Stimulated activated memory B cell treated with anti-CD40 and anti-IgM and Interleukin-4, amounts not matched to agents 10 μg/mL and 1 μg/mL and 100 μg/mL, for 72 hours (primary cell): ENCODE results near the gene GNG13.

Source experiments
- ATAC-seq: fragments of 150-1000 bp; cut with Tn5 transposase; 2 replicates; pipeline ENCODE4 v1.10.0; 2021
- H3K27ac Mint-ChIP-seq: one replicate; pipeline ENCODE4 v1.8.0; 2022; ENCODE audit warnings: mild to moderate bottlenecking, mixed read lengths
- H3K27me3 Mint-ChIP-seq: one replicate; pipeline ENCODE4 v1.8.0; 2022; ENCODE audit warnings: mixed read lengths
- H3K36me3 Mint-ChIP-seq: one replicate; pipeline ENCODE4 v1.8.0; 2022; ENCODE audit warnings: mixed read lengths
- H3K4me1 Mint-ChIP-seq: one replicate; pipeline ENCODE4 v1.8.0; 2022; ENCODE audit warnings: mixed read lengths
- H3K4me3 Mint-ChIP-seq: one replicate; pipeline ENCODE4 v1.8.0; 2022; ENCODE audit warnings: mild to moderate bottlenecking, moderate library complexity, mixed read lengths
- H3K9me3 Mint-ChIP-seq: one replicate; pipeline ENCODE4 v1.8.0; 2022; ENCODE audit warnings: mixed read lengths

GNG13 gene

DNA sequence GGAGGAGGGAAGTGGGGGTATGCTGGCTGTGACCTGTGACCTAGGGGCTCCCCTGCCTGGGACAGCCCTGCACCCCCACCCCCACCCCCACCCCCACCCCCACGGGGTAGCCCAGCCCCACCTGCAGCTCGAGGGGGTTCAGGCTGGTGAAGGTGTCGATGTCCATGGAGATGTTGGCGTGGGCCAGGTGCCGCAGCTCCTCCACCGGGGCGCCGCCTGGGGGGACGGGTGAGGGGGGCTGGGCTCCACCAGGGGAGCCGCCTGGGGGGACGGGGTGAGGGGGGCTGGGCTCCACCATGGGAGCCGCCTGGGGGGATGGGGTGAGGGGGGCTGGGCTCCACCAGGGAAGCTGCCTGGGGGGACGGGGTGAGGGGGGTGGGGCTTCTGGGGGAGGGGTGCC, 30.1 kb downstream of the GNG13 start:
- peaks cover 15% of the 10 kb centered on the region for H3K27me3 Mint-ChIP-seq
- H3K4me1 Mint-ChIP-seq: no peaks in the 10 kb centered on the region
- no peak overlapping the region for H3K27ac Mint-ChIP-seq
- H3K4me3 Mint-ChIP-seq: no peak overlapping the region
- H3K36me3 Mint-ChIP-seq: no peaks in the 10 kb centered on the region
- ATAC-seq: peak; percentile 11
- no peaks in the 10 kb centered on the region for H3K9me3 Mint-ChIP-seq

DNA sequence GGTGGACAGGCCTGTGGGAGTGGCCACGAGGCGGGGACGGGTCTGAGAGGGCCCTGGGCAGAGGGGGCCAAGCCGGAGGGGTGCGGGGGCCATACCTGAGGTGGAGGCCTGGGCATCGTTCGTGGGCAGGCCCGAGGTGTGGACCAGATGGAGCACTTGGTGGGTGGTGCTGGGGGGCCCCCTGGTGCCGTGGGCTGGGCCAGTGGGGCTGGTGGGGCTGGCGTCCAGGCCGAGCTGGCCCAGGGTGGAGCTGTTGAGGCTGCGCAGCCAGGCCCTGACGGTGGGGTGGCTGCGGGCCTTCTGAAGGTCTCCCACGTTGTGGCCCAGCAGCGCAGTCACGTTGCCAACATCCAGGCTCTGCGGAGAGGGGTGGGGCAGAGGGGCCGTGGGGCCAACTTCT, 30.6 kb downstream of the GNG13 start:
- H3K9me3 Mint-ChIP-seq: no peaks in the 10 kb centered on the region
- H3K36me3 Mint-ChIP-seq: no peaks in the 10 kb centered on the region
- H3K4me3 Mint-ChIP-seq: no peak overlapping the region
- H3K27ac Mint-ChIP-seq: no peak overlapping the region
- H3K4me1 Mint-ChIP-seq: no peaks in the 10 kb centered on the region
- ATAC-seq: no peak
- H3K27me3 Mint-ChIP-seq: peaks cover 15% of the 10 kb centered on the region

DNA sequence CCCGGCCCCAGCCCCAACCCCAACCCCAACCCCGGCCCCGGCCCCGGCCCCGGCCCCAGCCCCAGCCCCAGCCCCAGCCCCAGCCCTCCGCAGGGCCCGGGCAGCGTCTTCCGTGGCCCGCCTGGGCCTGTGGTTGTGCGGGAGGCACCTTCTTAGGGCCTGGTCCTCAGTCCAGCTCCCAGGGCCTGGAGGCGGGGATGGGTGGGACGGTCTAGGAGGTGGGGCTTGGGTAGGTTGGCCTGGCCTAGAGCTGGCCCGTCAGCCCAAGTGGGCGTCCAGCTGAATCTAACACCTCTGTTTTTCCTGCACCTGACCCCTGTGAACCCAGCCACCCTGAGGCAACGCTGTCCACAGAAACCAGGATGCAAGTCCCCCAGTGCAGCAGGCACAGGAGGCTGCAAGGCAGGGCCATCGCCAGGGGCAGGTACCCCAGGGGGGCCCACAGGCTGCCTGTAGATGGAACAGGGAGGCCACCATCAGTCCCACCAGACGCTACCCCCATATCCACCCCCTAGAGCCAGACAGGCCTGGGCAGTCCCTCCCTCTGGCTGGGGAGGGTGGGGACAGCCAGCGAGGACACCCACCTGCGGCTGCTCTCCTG, 31.2 kb downstream of the GNG13 start:
- Mint-ChIP-seq H3K9me3 (no peaks in the 10 kb centered on the region), H3K4me1 (no peaks in the 10 kb centered on the region), H3K36me3 (no peaks in the 10 kb centered on the region), H3K27ac (no peak overlapping the region), H3K27me3 (peaks cover 15% of the 10 kb centered on the region), H3K4me3 (no peak overlapping the region)
- ATAC-seq: no peak

DNA sequence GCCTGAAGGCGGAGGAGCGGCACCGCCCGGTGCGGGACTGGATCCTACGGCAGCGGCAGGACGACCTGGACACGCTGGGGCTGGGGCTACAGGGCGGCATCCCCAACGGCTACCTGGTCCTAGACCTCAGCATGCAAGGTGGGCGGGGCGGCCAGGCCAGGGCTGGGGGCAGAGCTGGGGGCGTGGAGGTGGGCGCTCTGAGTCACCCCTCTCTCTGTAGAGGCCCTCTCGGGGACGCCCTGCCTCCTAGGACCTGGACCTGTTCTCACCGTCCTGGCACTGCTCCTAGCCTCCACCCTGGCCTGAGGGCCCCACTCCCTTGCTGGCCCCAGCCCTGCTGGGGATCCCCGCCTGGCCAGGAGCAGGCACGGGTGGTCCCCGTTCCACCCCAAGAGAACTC, 32.1 kb downstream of the GNG13 start:
- Mint-ChIP-seq H3K27me3 (peaks cover 24% of the 10 kb centered on the region), H3K36me3 (no peaks in the 10 kb centered on the region), H3K4me1 (no peaks in the 10 kb centered on the region), H3K9me3 (no peaks in the 10 kb centered on the region), H3K4me3 (no peak overlapping the region), H3K27ac (no peak overlapping the region)
- no peak for ATAC-seq

DNA sequence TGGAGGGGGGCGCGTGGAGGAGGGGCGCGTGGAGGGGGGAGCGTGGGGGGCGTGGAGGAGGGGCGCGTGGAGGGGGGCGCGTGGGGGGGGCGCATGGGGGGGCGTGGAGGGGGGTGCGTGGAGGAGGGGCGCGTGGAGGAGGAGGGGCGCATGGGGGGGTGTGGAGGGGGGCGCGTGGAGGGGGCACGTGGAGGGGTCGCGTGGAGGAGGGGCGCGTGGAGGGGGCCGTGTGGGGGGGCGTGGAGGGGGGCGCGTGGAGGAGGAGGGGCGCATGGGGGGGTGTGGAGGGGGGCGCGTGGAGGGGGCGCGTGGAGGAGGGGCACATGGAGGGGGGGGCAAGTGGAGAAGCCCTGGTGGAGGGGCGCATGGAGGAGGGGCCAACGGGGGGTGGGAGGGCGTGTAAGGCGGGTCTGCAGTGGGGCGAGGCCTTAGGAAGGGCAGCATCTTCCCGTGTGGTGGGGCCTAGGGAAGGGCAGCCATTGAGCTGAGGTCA, 32.7 kb downstream of the GNG13 start:
- Mint-ChIP-seq H3K27me3 (peaks cover 30% of the 10 kb centered on the region), H3K4me3 (no peak overlapping the region), H3K9me3 (no peaks in the 10 kb centered on the region), H3K4me1 (no peaks in the 10 kb centered on the region), H3K27ac (no peak overlapping the region), H3K36me3 (no peaks in the 10 kb centered on the region)
- peak; percentile 56 for ATAC-seq

DNA sequence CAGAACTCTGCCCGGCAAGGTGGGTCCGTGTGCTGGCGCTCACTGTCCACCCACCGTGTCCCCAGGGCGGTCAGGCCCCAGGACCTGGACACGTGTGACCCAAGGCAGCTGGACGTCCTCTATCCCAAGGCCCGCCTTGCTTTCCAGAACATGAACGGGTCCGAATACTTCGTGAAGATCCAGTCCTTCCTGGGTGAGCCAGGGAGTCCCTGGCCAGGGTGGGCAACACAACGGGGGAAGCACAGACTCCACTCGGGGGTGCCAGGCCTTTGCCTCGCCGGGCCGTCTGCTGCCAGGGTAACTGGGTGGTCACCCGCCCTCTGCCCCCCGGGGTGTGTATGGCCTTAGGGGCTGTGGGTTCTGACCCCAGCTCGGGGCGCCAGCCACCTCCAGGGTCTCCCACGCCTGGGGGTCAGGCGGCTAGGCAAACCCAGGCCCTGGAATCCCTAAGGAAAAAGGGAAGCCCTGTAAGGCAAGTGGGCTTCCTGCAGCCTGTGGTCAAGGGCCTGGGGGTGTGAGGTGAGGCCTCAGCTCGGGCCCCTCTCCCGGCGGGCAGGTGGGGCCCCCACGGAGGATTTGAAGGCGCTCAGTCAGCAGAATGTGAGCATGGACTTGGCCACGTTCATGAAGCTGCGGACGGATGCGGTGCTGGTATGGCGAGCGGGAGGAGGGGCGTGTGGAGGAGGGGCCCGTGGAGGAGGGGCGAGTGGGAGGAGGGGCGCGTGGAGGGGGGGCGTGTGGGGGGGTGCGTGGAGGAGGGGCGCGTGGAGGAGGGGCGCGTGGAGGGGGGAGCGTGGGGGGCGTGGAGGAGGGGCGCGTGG, 33.5 kb downstream of the GNG13 start:
- no peaks in the 10 kb centered on the region for H3K9me3 Mint-ChIP-seq
- H3K4me1 Mint-ChIP-seq: no peaks in the 10 kb centered on the region
- H3K36me3 Mint-ChIP-seq: no peaks in the 10 kb centered on the region
- ATAC-seq: no peak
- H3K27ac Mint-ChIP-seq: no peak overlapping the region
- H3K4me3 Mint-ChIP-seq: no peak overlapping the region
- H3K27me3 Mint-ChIP-seq: peaks cover 38% of the 10 kb centered on the region

DNA sequence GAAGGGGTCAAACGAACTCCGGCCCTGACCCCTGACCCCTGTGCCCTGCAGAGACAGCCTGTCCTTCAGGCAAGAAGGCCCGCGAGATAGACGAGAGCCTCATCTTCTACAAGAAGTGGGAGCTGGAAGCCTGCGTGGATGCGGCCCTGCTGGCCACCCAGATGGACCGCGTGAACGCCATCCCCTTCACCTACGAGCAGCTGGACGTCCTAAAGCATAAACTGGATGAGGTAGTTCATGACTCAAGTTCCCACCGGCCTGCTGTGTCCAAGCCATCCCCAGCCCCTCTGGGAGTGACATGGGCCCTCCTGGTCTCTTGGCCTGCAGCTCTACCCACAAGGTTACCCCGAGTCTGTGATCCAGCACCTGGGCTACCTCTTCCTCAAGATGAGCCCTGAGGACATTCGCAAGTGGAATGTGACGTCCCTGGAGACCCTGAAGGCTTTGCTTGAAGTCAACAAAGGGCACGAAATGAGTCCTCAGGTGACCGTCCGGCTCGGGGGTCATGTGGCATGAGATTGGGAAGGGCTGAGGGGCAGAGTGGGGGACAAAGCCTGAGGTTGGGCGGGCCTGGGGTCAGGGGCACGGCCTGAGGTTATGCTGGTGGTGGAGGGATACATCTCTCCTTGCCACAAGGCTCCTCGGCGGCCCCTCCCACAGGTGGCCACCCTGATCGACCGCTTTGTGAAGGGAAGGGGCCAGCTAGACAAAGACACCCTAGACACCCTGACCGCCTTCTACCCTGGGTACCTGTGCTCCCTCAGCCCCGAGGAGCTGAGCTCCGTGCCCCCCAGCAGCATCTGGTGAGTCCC, 34.3 kb downstream of the GNG13 start:
- Mint-ChIP-seq H3K4me3 (no peak overlapping the region), H3K27me3 (peaks cover 46% of the 10 kb centered on the region), H3K9me3 (no peaks in the 10 kb centered on the region), H3K36me3 (no peaks in the 10 kb centered on the region), H3K27ac (no peak overlapping the region), H3K4me1 (no peaks in the 10 kb centered on the region)
- ATAC-seq: no peak

DNA sequence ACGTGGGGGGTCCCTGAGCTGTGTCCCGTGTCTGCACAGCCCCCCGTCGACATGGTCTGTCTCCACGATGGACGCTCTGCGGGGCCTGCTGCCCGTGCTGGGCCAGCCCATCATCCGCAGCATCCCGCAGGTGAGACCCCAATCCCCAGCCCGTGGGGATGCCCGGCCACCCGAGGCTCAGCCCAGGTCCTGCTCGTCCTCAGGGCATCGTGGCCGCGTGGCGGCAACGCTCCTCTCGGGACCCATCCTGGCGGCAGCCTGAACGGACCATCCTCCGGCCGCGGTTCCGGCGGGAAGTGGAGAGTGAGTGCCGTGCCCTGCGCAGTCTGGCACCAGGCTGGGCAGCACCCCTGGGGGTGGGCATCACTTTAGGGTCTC, 35.1 kb downstream of the GNG13 start:
- Mint-ChIP-seq H3K4me3 (no peak overlapping the region), H3K27me3 (peaks cover 53% of the 10 kb centered on the region), H3K27ac (no peak overlapping the region), H3K4me1 (no peaks in the 10 kb centered on the region), H3K9me3 (no peaks in the 10 kb centered on the region), H3K36me3 (no peaks in the 10 kb centered on the region)
- no peak for ATAC-seq

DNA sequence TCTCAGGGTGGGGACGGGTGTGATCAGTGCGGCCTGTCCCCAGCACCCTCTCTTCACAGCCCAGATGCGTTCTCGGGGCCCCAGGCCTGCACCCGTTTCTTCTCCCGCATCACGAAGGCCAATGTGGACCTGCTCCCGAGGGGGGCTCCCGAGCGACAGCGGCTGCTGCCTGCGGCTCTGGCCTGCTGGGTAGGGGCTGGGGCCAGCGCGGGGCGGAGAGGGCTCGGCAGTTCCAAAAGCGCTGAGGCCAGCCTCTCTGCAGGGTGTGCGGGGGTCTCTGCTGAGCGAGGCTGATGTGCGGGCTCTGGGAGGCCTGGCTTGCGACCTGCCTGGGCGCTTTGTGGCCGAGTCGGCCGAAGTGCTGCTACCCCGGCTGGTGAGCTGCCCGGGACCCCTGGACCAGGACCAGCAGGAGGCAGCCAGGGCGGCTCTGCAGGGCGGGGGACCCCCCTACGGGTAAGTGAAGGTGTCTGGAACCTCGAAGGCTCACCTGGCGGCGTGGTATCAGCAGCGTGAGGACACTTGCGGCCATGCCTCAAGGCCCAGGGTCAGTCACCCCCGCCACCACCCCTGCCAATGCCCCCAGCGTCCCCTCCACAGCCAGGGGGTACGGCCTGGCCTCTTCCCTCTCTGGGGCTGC, 35.6 kb downstream of the GNG13 start:
- no peak overlapping the region for H3K27ac Mint-ChIP-seq
- H3K36me3 Mint-ChIP-seq: no peaks in the 10 kb centered on the region
- H3K27me3 Mint-ChIP-seq: peaks cover 53% of the 10 kb centered on the region
- no peak for ATAC-seq
- H3K4me3 Mint-ChIP-seq: no peak overlapping the region
- no peaks in the 10 kb centered on the region for H3K4me1 Mint-ChIP-seq
- no peaks in the 10 kb centered on the region for H3K9me3 Mint-ChIP-seq

DNA sequence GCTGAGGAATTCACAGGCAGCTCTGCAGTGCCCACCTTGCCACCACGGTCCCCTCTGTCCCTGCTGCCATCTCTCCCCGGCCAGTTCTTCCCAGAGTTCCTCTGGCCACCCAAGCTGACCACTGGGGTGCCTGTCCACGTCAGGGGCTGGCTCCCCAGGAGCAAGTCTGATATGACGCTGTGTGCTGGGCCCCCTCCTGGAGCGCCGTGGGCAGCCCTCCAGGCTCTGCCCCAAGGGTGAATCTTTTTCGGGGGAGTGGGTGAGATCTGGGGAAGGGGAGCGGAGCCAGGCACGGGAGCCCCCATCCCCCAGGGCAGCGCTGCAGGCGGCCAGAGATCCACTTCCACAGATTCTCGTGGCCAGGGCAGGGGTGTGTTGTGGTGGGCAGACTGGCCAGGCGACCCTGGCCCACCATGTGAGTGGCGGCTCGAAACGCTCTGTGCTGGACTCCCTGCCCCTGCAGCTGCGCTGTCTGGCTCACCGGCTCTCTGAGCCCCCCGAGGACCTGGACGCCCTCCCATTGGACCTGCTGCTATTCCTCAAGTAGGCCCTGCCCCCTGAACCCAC, 36.3 kb downstream of the GNG13 start:
- Mint-ChIP-seq H3K36me3 (no peaks in the 10 kb centered on the region), H3K9me3 (no peaks in the 10 kb centered on the region), H3K27me3 (peaks cover 53% of the 10 kb centered on the region), H3K4me1 (no peaks in the 10 kb centered on the region), H3K4me3 (no peak overlapping the region), H3K27ac (no peak overlapping the region)
- ATAC-seq: no peak

DNA sequence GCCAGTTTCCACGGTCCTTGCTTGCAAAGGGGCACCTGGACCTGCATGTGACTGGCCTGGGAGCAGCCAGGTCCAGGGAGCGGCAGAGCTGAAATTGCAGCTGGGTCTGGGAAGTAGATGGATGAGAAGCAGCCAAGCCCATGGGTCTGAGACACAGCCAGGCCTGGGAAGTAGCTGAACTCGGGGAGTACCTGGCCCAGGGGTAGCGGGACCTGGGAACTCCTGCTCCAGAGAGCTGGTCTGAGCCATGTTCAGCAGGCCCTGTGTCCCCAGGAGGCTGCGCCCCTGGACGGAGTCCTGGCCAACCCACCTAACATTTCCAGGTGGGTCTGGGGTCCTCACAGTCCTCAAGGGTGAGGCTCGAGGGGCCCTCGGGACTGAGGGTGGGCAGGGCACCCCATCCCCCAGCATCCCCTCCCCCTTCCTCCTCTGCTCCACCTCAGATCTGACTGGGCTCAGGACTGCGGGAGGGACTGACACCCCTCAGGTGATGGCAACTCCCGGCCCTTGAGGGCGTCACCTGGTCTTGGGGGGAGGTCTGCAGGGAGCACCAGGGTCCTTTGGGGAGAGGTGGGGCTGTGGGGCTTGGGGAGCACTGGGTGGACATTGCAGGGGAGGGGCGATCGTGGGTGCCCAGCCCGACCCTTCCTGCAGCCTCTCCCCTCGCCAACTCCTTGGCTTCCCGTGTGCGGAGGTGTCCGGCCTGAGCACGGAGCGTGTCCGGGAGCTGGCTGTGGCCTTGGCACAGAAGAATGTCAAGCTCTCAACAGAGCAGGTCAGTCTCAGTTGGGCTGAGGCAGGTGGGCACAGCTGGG, 37.0 kb downstream of the GNG13 start:
- Mint-ChIP-seq H3K27me3 (peaks cover 53% of the 10 kb centered on the region), H3K27ac (no peak overlapping the region), H3K4me1 (no peaks in the 10 kb centered on the region), H3K9me3 (no peaks in the 10 kb centered on the region), H3K4me3 (no peak overlapping the region), H3K36me3 (no peaks in the 10 kb centered on the region)
- no peak for ATAC-seq

DNA sequence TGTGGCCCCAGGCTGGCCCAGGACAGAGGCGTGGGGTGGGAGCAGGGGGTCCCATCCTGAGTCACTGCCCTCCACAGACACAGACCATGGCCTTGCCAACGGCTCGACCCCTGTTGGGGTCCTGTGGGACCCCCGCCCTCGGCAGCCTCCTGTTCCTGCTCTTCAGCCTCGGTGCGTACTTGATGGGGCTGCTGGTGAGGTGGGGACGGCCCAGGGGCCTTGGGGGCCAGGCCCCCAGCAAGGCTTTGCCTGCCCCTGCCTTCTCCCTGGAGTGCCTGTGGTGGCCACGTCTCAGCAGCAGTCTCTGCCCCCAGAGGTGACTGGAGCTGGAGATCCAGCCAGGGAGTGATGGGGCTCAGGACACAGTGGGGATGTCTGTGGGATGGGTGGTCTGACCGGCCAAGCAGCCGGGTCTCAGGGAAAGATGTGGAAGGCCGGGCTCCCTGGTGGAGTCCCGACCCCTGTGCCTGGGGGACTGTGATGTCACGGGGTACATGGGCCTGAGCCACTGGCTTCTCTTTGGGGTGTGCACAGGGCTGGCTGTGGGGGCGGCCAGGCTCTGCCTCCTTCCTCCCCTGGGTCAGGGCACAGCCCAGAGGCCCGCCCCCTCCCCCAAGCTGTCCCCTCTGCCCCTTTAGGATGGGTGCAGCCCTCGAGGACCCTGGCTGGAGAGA, 37.8 kb downstream of the GNG13 start:
- H3K27ac Mint-ChIP-seq: no peak overlapping the region
- no peaks in the 10 kb centered on the region for H3K36me3 Mint-ChIP-seq
- no peak for ATAC-seq
- H3K4me1 Mint-ChIP-seq: no peaks in the 10 kb centered on the region
- no peaks in the 10 kb centered on the region for H3K9me3 Mint-ChIP-seq
- no peak overlapping the region for H3K4me3 Mint-ChIP-seq
- H3K27me3 Mint-ChIP-seq: peaks cover 58% of the 10 kb centered on the region

DNA sequence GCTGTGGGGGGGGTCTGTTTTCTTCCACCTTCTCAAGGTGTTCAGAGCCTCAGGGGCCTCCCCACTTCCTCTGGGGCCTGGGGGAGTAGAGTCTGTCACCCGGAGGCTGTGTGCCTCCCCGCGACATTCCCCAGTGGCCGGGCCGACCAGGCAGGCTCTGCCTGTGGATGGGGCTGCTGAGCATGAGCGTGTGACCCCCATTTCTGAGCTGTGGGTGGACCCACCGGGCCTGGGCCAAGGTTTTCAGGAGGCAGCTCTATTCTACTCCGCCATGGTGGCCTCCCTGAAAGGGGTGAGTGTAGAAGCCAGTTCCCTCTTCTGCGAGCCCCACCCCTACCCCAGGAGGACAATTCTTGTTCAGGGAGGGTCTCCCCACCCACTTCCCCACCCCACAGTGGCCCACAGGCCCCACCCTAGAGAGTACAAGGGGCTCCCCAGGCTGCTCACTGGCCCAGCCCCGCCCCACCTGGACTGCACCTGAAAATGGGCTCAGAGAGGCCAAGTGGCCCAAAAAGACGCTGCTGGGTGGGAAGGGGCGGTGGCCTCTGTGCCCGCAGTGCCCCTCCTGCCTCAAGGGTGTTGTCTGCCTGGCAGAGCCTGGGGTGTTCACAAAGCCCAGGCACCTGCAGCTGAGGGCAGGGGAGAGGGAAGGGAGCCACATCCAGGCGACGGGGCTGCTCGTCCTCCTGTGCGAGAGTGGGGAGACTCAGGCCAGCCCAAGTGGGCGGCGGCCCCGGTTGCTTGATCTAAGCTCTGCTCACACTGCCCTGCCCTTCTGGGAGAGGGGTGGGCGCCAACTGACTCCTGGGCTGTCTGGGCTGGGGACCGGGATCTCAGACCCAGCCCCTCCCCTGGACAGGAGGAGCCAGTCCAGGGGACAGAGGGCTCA, 38.7 kb downstream of the GNG13 start:
- no peaks in the 10 kb centered on the region for H3K4me1 Mint-ChIP-seq
- no peak for ATAC-seq

More for the DNA sequence above, 38.7 kb downstream of the GNG13 start:
- no peaks in the 10 kb centered on the region for H3K36me3 Mint-ChIP-seq
- no peak overlapping the region for H3K27ac Mint-ChIP-seq
- no peak overlapping the region for H3K4me3 Mint-ChIP-seq
- peaks cover 60% of the 10 kb centered on the region for H3K27me3 Mint-ChIP-seq
- H3K9me3 Mint-ChIP-seq: peaks cover 2% of the 10 kb centered on the region
